Colon (tissue), 2 donors: ENCODE data around the gene NRTN.

Experiments used
- FAIRE-seq: peaks from 2 replicates; lab custom pipeline; 2012; peaks lifted over from hg19 to GRCh38; lab: Jason Lieb, UNC
- donor health status: control.
- donor health status: control.

NRTN gene

DNA sequence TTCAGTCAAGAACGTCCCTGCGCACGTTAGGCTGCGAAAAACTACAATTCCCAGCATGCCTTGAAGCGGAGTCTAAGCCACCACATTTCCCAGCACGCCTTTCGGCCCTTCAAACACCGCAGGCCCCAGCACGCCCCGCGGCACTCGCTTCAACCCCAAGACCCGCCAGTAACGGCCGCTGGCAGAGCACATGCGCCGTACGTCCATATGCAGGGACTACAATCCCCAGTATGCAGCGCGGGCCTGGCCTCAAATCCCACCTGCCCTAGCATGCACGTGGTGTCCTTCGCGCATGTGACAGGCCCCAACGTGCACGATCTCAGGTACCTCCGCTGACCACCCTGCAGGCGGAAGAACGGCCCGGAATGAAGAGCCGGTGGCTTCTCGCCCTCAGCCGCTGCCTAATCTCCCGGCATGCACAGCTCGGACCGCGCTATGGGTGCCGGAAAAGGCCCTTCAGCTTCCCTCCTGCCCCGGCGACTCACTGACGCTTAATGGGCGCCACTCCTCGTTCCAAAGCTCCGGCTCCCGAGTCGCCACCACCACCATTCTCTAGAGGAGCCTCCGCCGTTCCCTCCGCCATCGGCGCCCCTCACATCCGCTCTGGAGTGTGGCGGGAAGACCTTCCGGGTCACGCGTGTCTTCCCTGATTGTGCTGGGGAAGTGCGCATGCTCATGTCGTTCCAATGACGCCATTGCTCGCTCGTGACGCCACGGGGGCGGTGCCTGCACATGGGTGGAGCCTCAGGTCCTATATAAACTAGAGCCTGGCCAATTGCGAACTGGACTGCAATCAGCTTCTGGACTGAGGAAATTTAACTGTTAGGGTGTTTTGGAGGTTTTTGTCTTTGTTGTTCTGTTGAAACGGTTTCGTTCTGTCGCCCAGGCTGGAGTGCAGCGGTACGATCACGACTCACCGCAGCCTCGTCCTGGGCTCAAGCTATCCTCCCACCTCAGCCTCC lies 14.0 kb upstream of the NRTN start, which contains the start of gene DUS3L:
Gene DUS3L (minus strand): TSS at position 605 of the 962 bp plus-strand sequence. CDS start 22 bp downstream, at position 583.
- peak; percentile 73 for FAIRE-seq

DNA sequence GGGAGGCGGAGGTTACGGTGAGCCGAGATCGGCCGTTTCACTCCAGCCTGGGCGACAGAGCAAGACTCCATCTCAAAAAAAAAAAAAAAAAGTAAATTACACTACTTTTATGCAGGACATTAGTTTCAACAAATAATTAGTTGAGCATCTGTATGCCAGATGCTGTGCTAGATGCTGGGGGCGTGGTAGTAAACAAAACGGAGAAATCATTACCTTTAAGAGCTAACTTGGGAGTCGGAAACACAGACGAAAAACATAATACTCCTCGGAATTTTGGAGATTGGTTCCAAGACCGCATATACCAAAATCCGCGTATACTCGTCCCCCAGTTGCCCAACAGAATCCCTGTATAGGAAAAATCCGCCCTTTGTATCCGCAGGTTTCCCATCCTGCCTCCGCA lies 12.6 kb upstream of the NRTN start:
- no peak for FAIRE-seq

DNA sequence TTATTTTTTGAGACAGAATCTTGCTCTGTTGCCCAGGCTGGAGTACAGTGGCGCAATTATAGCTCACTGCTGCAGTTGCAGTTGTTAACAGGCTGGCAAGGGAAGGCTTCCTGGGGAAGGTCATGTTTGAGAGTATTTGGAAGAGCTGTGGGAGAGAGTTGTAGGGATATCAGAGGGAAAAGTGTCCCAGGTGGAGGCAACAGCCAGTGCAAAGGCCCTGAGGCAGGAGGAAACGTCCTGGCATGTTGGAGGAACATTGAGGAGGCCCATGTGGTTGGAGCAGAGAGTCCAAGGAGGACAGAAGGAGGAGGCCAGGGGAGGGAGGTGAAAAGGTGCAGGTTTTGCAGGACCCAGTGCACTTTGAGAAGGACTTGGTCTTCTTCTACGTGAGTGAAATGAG lies 11.7 kb upstream of the NRTN start:
- FAIRE-seq, result no peak

GRCh38 chr19:5795382-5795919 lies 9.4 kb upstream of the NRTN start:
- no peak for FAIRE-seq

- no peak for FAIRE-seq
Observed at GRCh38 chr19:5798244-5798643, 6.6 kb upstream of the NRTN start.

DNA sequence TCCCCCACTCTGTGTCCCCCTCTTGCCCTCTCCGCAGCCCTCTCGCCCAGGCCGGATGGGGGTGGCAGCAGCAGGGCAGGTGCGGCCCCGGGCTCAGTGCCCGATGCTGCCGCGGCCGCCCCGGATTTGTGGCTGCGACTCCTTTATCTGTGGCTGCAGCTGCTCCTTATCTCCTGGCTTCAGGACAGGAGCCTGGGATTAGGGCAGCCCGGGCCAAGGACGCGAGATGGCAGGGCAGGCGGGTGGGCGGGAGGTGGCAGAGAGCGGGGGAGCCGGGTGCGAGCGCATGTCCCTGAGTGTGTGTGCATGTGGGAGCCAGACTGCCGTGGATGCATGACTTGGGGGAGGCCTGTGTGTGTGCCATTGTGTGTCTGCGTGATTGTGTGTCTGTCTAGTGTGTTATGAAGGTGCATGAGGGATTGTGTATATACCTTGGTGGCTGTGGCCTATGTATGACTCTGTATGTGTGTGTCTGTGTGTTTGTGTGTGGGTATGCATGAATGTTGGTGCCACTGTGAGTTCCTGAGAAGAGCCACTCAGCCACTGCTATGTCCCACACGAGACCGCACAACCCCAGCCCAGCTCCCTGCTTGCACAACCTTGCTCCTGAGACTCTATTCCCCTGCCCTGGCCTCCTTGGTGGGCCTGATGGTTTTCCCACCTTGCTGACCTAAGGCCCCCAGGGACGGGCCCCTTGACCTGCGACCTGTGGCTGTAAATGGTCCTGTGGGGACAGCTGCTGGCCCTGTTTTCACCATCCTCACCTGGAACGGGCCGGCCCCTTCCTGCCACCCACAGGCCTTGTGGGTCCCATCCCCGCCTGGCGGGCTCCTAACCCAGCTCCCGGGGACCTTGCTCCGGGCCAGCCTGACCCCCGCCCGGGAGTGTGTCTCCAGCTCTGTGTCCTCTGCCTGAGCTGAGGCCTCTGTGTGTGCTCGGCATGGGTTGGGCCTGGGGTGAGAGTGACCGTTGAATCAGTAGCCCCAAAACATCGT lies 5.3 kb upstream of the NRTN start:
- no peak for FAIRE-seq

- no peak for FAIRE-seq
Observed at GRCh38 chr19:5800361-5801270, 4.3 kb upstream of the NRTN start.

GRCh38 chr19:5801796-5802619 lies 2.9 kb upstream of the NRTN start:
- no peak for FAIRE-seq

- FAIRE-seq, result no peak
Observed at GRCh38 chr19:5803441-5803751, 1.5 kb upstream of the NRTN start.

- FAIRE-seq, result no peak
Observed at GRCh38 chr19:5803752-5804515, 933 bp upstream of the NRTN start.

DNA sequence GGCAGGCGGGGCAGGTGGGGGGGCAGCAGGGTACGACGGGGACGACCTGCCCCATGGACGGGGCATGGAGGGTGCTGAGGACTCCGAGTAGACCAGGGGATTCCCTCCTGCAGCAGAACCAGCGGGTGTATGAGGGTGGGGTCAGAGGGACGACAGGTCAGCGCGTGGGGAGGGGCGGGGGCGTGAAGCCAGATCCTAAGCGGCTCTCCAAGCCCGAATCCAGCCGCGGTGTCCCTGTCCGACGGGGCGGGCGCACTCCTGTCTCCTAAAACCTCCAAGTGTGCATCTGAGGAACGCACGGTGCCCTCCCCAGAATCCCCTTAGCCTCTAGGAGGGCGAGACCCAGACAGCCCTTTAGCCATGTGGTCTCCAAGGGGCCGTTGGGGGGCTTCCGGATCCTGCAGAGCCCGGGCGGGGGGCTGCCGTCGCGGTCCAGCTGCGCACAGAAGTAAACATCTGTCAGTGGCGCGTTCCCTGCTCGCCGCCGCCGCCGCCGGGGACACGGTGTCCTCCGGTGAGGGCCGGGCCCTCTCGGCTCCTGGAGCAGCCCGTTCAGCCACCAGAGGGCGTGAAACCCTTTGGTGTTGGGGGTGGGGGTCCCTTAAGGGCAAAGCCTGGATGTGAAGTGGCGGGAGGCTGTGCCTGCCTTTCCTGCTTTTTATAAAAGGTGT lies 730 bp downstream of the NRTN start:
- no peak for FAIRE-seq

GRCh38 chr19:5806133-5806489 lies 1.2 kb downstream of the NRTN start:
- FAIRE-seq, result no peak

DNA sequence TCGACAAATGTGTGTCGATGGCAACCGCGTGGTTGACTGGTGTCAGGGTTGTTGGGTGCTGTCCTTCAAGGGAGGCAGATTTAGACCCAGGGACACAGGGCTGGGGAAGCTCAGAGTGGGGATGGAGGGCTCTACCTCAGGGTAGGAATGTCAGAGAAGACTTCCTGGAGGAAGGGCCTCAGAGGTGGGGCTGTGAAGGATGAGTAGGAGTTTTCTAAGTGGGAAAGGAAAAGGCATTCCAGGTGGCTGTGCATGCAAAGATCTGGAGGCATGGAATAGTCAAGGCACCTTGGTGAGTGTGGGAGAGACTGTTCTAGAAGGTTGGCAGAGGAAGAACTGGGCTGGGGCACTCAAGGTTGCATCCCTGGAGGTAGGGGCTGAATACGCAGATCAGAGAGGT lies 2.0 kb downstream of the NRTN start:
- no peak for FAIRE-seq

DNA sequence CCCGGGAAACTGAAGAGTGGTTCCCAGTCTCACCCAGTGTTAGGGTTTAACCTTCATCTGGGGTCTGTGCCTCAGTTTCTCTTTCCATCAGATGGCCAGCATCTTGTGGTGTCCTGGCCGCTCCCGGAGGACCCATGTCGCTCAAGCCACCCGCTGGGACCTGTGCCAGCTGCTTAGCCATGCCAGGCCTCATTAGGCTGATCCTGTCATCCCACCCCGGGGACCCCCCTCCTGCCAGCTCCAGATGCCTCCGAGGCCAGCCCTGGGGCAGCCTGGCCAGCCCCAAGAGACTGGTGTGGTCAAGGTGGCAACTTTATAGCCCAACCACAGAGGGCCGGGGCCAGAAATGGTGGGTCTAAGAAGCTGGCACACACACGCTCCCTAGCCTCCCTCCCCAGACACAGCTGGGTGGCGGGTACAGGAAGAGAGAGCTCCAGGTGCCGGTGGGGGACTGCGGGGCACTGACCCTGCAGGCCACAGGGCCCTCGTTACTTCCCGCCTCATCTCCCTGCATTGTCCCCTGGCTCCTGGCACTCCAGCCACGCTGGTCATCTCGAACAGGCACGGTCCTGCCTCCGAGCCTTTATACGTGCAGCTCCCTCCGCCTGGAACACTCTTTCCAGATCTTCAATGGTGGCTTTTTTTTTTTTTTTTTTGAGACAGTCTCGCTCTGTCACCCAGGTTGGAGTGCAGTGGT lies 3.4 kb downstream of the NRTN start:
- FAIRE-seq, result no peak

GRCh38 chr19:5809053-5809452 lies 4.2 kb downstream of the NRTN start:
- FAIRE-seq, result no peak

- FAIRE-seq, result no peak
Observed at GRCh38 chr19:5809469-5809868, 4.6 kb downstream of the NRTN start.

GRCh38 chr19:5811117-5811516 lies 6.2 kb downstream of the NRTN start:
- no peak for FAIRE-seq

GRCh38 chr19:5814123-5814851 lies 9.4 kb downstream of the NRTN start:
- FAIRE-seq, result no peak
